Panc1 (cell line): ENCODE measurements around the gene PDE10A. TPM values are rescaled to one million over a fixed set of nuclear protein-coding genes. Genes with fewer than 3 reads are reported as not detected.
A peak's percentile ranks its signal among the peaks of the same experiment; 100 is the strongest.
"Not testable (repeated sequence)": the region's sequence is repeated elsewhere in the genome, so short reads cannot be mapped to it uniquely, and the experiment has no call there.

Source experiments
- ATAC-seq: fragments of 200-7000 bp; cut with Tn5 transposase; 2 replicates; pipeline ENCODE4 v1.9.1; 2020; ENCODE audit warnings: mild to moderate bottlenecking, moderate library complexity
- BruUV-seq: library from RNA; stranded (reverse); fragments of 400-500 nt; replicated peaks from 2 replicates; lab custom pipeline; 2021; lab: Mats Ljungman, UMichigan
- CTCF ChIA-PET: fragments of 300-600 bp; sonication (Branson Sonifier 250); formaldehyde crosslinking; loops from one replicate; lab custom pipeline; 2022; ENCODE audit warnings: antibody characterized with exemption; lab: Charles Lee
- POLR2A ChIA-PET: fragments of 300-600 bp; sonication (Branson Sonifier 250); formaldehyde crosslinking; loops from one replicate; lab custom pipeline; 2022; ENCODE audit warnings: antibody characterized with exemption; lab: Charles Lee
- DNase-seq: peaks from one replicate; pipeline ENCODE4 v3.0.0-alpha.2; 2010; ENCODE audit warnings: low read depth, low spot score
- H3K27ac ChIP-seq: 2 replicates; pipeline ENCODE4 v1.5.1; 2011; ENCODE audit warnings: mild to moderate bottlenecking, low read length, inconsistent platforms
- H3K27me3 ChIP-seq: fragments of 200-500 bp; sonication (Bioruptor generic); 2 replicates; pipeline ENCODE4 v1.6.0; 2014; ENCODE audit warnings: low read length, inconsistent platforms; ENCODE audit not compliant: control insufficient read depth, insufficient read depth
- H3K36me3 ChIP-seq: fragments of 200-500 bp; sonication (Bioruptor generic); 2 replicates; pipeline ENCODE4 v1.5.1; 2014; ENCODE audit warnings: inconsistent platforms, mild to moderate bottlenecking, low read length, moderate library complexity; ENCODE audit not compliant: control insufficient read depth, insufficient read depth
- H3K4me1 ChIP-seq: 2 replicates; pipeline ENCODE4 v1.5.1; 2011; ENCODE audit warnings: inconsistent platforms, mild to moderate bottlenecking, low read length, moderate library complexity; ENCODE audit not compliant: control insufficient read depth, insufficient read depth
- H3K4me3 ChIP-seq, 2 experiments: 2 replicates each; pipeline ENCODE4 v1.5.1; 2011 to 2012; ENCODE audit warnings: low read depth in 2 of 2, low read length in 2 of 2, mild to moderate bottlenecking in 2 of 2, inconsistent platforms in 1 of 2, moderate library complexity in 1 of 2
- H3K9me3 ChIP-seq: fragments of 200-500 bp; sonication (Bioruptor generic); 2 replicates; pipeline ENCODE4 v1.5.1; 2014; ENCODE audit warnings: low read depth, mild to moderate bottlenecking, inconsistent platforms, low read length, moderate library complexity; ENCODE audit not compliant: control insufficient read depth, insufficient read depth
- POLR2AphosphoS5 ChIP-seq: IDR thresholded peaks from 2 replicates; pipeline ENCODE4 v1.6.1; 2012; ENCODE audit warnings: mild to moderate bottlenecking, low read depth, low read length, moderate library complexity
- SIN3A ChIP-seq: IDR thresholded peaks from 2 replicates; pipeline ENCODE4 v1.6.1; 2012; ENCODE audit warnings: low read depth, mild to moderate bottlenecking, low read length, moderate library complexity, borderline replicate concordance; ENCODE audit not compliant: insufficient read depth
- TCF7L2 ChIP-seq: IDR thresholded peaks from 2 replicates; pipeline ENCODE4 v1.6.1; 2011; ENCODE audit warnings: mild to moderate bottlenecking, low read depth, low read length, inconsistent platforms
- in situ Hi-C: cut with HindIII; loops from 2 replicates; pipeline ENCODE4 v1.10.0; 2016; ENCODE audit warnings: low sequenced_read_pairs, low pct_unique_long_range_greater_than_20kb
- intact Hi-C: fragments of 100-400 bp; cut with micrococcal nuclease; formaldehyde crosslinking; loops from one replicate; pipeline ENCODE4 v1.10.0; 2022; ENCODE audit not compliant: unreplicated experiment
- total RNA-seq: library from RNA; stranded (reverse); gene quantifications from one replicate; pipeline ENCODE4 v1.2.1, GENCODE V29; 2021; ENCODE audit not compliant: unreplicated experiment
- TF ChIP-seq, protein P1 (sequence below), 2 experiments: IDR thresholded peaks; 2 replicates each; pipeline ENCODE4 v1.6.1; 2011 to 2012; ENCODE audit warnings: low read depth in 2 of 2, control low read depth in 1 of 2, low read length in 1 of 2, mild to moderate bottlenecking in 1 of 2, moderate library complexity in 1 of 2; ENCODE audit not compliant: insufficient read depth in 1 of 2
- TF ChIP-seq, protein P2 (sequence below): fragments of 450-650 bp; IDR thresholded peaks from 2 replicates; pipeline ENCODE4 v1.5.1; 2017; ENCODE audit warnings: mild to moderate bottlenecking

PDE10A gene
- total RNA-seq, 1 experiment from 2014 or later: 27.8 TPM

DNA sequence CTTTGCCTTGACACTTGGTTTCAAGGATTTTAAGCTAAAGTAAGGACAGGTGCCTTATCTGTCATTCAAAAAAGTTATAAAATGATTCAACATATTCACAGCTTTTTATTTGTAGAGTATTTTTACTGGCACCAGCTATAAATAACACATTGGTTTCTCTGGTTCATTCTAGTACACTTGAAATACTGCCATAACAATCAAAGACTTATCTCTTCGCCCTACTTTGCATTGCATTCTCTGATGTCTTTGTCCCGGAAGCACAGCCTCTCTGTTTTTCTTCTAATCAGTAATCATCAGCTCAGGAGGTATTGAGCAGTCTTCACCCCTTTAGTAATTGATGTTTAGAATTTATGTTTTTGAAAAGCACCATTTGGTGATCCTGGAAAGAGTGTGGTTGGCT lies 156.4 kb downstream of the PDE10A start:
- ATAC-seq: no peak
- Histone ChIP-seq H3K4me3 (no peak overlapping the region), H3K9me3 (no peaks in the 10 kb centered on the region), H3K27ac (no peak overlapping the region), H3K36me3 (no peaks in the 10 kb centered on the region), H3K27me3 (no peaks in the 10 kb centered on the region), H3K4me1 (no peaks in the 10 kb centered on the region)
- BruUV-seq: no TSS peak
- ChIA-PET POLR2A (no interaction called here), CTCF (no interaction called here)
- in situ Hi-C loops (no loop called here), intact Hi-C loops (no loop called here)
- DNase-seq: no peak
- TF ChIP-seq TCF7L2: no peak

DNA sequence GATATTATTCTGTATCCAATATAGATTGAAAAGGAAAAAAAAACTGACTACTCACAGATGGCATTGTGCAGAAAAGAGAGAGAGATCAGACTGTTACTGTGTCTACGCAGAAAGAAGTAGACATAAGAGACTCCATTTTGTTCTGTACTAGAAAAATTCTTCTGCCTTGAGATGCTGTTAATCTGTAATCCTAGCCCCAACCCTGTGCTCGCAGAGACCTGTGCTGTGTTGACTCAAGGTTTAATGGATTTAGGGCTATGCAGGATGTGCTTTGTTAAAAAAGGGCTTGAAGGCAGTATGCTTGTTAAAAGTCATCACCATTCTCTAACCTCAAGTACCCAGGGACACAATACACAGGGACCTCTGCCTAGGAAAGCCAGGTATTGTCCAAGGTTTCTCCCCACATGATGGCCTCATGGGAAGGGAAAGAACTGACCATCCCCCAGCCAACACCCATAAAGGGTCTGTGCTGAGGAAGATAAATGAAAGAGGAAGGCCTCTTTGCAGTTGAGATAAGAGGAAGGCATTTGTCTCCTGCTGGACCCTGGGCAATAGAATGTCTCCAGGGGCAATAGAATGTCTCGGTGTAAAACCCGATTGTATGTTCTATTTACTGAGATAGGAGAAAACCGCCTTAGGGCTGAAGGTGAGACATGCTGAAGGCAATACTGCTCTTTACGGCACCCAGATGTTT lies 162.7 kb downstream of the PDE10A start:
- intact Hi-C loops, H3K4me3 ChIP-seq, ATAC-seq, DNase-seq, H3K27me3 ChIP-seq, H3K4me1 ChIP-seq, in situ Hi-C loops, BruUV-seq, H3K36me3 ChIP-seq, CTCF ChIA-PET, H3K27ac ChIP-seq, POLR2A ChIA-PET, H3K9me3 ChIP-seq: not testable (repeated sequence)

DNA sequence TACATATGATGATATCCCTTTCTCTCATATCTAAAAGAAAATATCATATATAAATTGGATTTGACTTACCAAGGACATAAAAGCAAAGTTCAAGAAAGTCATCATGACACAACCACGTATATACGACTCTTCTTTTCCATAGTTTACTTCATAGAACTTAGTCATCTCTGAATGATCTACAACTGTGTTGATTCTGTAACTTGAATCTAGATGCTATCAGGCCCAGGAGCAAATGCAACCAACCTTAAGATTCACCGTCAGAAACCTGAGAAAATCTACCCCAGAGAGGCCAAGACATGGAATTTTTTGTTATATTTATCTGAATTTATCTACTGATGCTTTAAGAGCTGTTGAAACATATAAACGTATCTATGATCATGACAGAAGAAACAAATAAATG lies 165.6 kb downstream of the PDE10A start:
- H3K4me3 ChIP-seq: no peak overlapping the region
- H3K27ac ChIP-seq: no peak overlapping the region
- POLR2A ChIA-PET: no interaction called here
- ATAC-seq (no peak), DNase-seq (peak; percentile 27)
- no TSS peak for BruUV-seq
- CTCF ChIA-PET: no interaction called here
- intact Hi-C loops: no loop called here
- H3K36me3 ChIP-seq: no peaks in the 10 kb centered on the region
- in situ Hi-C loops: no loop called here
- TF ChIP-seq SIN3A (no peak), POLR2AphosphoS5 (no peak), TCF7L2 (no peak)
- TF ChIP-seq, protein P1, sequence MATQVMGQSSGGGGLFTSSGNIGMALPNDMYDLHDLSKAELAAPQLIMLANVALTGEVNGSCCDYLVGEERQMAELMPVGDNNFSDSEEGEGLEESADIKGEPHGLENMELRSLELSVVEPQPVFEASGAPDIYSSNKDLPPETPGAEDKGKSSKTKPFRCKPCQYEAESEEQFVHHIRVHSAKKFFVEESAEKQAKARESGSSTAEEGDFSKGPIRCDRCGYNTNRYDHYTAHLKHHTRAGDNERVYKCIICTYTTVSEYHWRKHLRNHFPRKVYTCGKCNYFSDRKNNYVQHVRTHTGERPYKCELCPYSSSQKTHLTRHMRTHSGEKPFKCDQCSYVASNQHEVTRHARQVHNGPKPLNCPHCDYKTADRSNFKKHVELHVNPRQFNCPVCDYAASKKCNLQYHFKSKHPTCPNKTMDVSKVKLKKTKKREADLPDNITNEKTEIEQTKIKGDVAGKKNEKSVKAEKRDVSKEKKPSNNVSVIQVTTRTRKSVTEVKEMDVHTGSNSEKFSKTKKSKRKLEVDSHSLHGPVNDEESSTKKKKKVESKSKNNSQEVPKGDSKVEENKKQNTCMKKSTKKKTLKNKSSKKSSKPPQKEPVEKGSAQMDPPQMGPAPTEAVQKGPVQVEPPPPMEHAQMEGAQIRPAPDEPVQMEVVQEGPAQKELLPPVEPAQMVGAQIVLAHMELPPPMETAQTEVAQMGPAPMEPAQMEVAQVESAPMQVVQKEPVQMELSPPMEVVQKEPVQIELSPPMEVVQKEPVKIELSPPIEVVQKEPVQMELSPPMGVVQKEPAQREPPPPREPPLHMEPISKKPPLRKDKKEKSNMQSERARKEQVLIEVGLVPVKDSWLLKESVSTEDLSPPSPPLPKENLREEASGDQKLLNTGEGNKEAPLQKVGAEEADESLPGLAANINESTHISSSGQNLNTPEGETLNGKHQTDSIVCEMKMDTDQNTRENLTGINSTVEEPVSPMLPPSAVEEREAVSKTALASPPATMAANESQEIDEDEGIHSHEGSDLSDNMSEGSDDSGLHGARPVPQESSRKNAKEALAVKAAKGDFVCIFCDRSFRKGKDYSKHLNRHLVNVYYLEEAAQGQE (IDR thresholded peaks at IDR 0.05; ENCODE audit: insufficient read depth in 1 of 2, low read depth in 2 of 2, low read length in 1 of 2): no peak
- TF ChIP-seq, protein P2, sequence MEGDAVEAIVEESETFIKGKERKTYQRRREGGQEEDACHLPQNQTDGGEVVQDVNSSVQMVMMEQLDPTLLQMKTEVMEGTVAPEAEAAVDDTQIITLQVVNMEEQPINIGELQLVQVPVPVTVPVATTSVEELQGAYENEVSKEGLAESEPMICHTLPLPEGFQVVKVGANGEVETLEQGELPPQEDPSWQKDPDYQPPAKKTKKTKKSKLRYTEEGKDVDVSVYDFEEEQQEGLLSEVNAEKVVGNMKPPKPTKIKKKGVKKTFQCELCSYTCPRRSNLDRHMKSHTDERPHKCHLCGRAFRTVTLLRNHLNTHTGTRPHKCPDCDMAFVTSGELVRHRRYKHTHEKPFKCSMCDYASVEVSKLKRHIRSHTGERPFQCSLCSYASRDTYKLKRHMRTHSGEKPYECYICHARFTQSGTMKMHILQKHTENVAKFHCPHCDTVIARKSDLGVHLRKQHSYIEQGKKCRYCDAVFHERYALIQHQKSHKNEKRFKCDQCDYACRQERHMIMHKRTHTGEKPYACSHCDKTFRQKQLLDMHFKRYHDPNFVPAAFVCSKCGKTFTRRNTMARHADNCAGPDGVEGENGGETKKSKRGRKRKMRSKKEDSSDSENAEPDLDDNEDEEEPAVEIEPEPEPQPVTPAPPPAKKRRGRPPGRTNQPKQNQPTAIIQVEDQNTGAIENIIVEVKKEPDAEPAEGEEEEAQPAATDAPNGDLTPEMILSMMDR: no peak
- no peaks in the 10 kb centered on the region for H3K4me1 ChIP-seq
- no peaks in the 10 kb centered on the region for H3K9me3 ChIP-seq
- H3K27me3 ChIP-seq: no peaks in the 10 kb centered on the region
